Fibroblast of lung (primary cell): ENCODE results near the gene NTSR1. TPM values are rescaled to one million over a fixed set of nuclear protein-coding genes. Genes with fewer than 3 reads are reported as not detected.

Source experiments
- DNase-seq, 2 donors: peaks; one replicate each; pipeline versions ENCODE4 v3.0.0 to v3.0.0-alpha.2; 2010; ENCODE audit warnings: low read depth in 2 of 2
- H2AFZ ChIP-seq: 2 replicates; pipeline ENCODE4 v1.5.1; 2012; ENCODE audit warnings: low read length, control low read depth, inconsistent platforms
- H3K27ac ChIP-seq: 2 replicates; pipeline ENCODE4 v1.5.1; 2011; ENCODE audit warnings: low read length, control low read depth; ENCODE audit not compliant: insufficient read depth
- H3K27me3 ChIP-seq: 2 replicates; pipeline ENCODE4 v1.5.1; 2011; ENCODE audit warnings: mild to moderate bottlenecking, low read length; ENCODE audit not compliant: control insufficient read depth, insufficient read depth
- H3K36me3 ChIP-seq: 2 replicates; pipeline ENCODE4 v1.5.1; 2011; ENCODE audit warnings: low read length; ENCODE audit not compliant: control insufficient read depth, insufficient read depth
- H3K4me1 ChIP-seq: 2 replicates; pipeline ENCODE4 v1.5.1; 2011; ENCODE audit warnings: low read length; ENCODE audit not compliant: control insufficient read depth, insufficient read depth; ENCODE audit errors: extremely low read depth
- H3K4me2 ChIP-seq: 2 replicates; pipeline ENCODE4 v1.5.1; 2011; ENCODE audit warnings: low read length, control low read depth; ENCODE audit not compliant: insufficient read depth; ENCODE audit errors: extremely low read depth
- H3K4me3 ChIP-seq, 4 experiments: fragments of 200-600 bp in 1 of 4; sonication (generic) in 1 of 4; replicated peaks in 1 of 4; 2 replicates each; pipeline ENCODE4 v1.5.1; 2011 to 2016; ENCODE audit warnings: low read length in 4 of 4, low read depth in 3 of 4, mild to moderate bottlenecking in 3 of 4, control low read depth in 2 of 4, inconsistent platforms in 1 of 4, mixed read lengths in 1 of 4; ENCODE audit not compliant: insufficient read depth in 1 of 4; ENCODE audit errors: control extremely low read depth in 1 of 4
- H3K79me2 ChIP-seq: 2 replicates; pipeline ENCODE4 v1.5.1; 2012; ENCODE audit warnings: mild to moderate bottlenecking, low read length, inconsistent platforms; ENCODE audit not compliant: control insufficient read depth, insufficient read depth
- H3K9ac ChIP-seq: 2 replicates; pipeline ENCODE4 v1.5.1; 2011; ENCODE audit warnings: mild to moderate bottlenecking, low read length, control low read depth; ENCODE audit not compliant: insufficient read depth
- H3K9me3 ChIP-seq: 2 replicates; pipeline ENCODE4 v1.5.1; 2012; ENCODE audit warnings: low read depth, low read length; ENCODE audit not compliant: control insufficient read depth, insufficient read depth
- H4K20me1 ChIP-seq: 2 replicates; pipeline ENCODE4 v1.5.1; 2011; ENCODE audit warnings: low read length; ENCODE audit not compliant: control insufficient read depth, insufficient read depth; ENCODE audit errors: extremely low read depth
- CTCF ChIP-seq, 2 donors: IDR thresholded peaks in 1 of 2; conservative IDR thresholded peaks in 1 of 2; 1 replicate in 1 of 2; 2 replicates in 1 of 2; pipeline ENCODE4 v1.5.1; 2011 to 2012; ENCODE audit warnings: low read length in 2 of 2, control low read depth in 1 of 2, inconsistent platforms in 1 of 2, low read depth in 1 of 2, mild to moderate bottlenecking in 1 of 2
- EZH2 ChIP-seq: IDR thresholded peaks from 2 replicates; pipeline ENCODE4 v1.5.1; 2012; ENCODE audit warnings: low read length, control low read depth, mild to moderate bottlenecking; ENCODE audit errors: missing control alignments
- polyA plus RNA-seq, 2 donors: library from polyadenylated mRNA; depleted of rRNA in 1 of 2; stranded (reverse) in 1 of 2; unstranded in 1 of 2; fragments of >200 nt; gene quantifications; 2 replicates each; pipeline ENCODE4 v1.2.1, GENCODE V29; 2011 to 2012; ENCODE audit warnings: missing spikeins in 1 of 2
- total RNA-seq: library from RNA; depleted of rRNA; stranded (reverse); fragments of >200 nt; gene quantifications from 2 replicates; pipeline ENCODE4 v1.2.1, GENCODE V29; 2014

NTSR1 gene
- total and polyA plus RNA-seq, 2 donors (not counting 1 experiment from before 2014, with no cell fraction given), result 0.05 to 0.33 TPM

DNA sequence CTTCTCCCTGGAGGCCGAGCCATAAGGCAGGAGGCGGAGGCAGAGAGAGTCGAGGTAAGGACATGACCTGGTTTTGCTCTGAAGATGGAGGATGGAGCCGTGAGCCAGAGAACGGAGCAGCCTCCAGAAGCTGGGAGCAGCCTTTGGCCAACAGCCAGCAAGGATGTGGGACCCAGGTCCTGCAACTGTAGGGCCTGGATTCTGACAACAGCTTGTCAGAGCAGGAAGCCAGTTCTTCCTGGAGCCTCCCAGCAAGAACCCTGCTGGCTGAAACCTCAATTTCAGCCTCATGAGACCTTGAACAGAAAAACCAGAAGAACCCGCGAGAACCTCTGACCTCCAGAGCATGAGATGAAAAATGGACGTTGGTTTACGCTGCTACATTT is 74.2 kb downstream of the NTSR1 start:
- no peaks in the 10 kb centered on the region for H3K9me3 ChIP-seq
- no peak overlapping the region for H2AFZ ChIP-seq
- DNase-seq, result no peak
- H3K4me3 ChIP-seq, result no peak overlapping the region
- H3K79me2 ChIP-seq, result no peaks in the 10 kb centered on the region
- no peak overlapping the region for H3K27ac ChIP-seq
- no peak overlapping the region for H3K9ac ChIP-seq
- no peak overlapping the region for H3K4me2 ChIP-seq
- TF ChIP-seq EZH2, result no peak
- TF ChIP-seq CTCF (conservative IDR thresholded peaks at IDR 0.05 in 1 of 2, IDR thresholded peaks at IDR 0.05 in 1 of 2; ENCODE audit: low read depth in 1 of 2, low read length in 2 of 2), result no peak
- no peaks in the 10 kb centered on the region for H3K36me3 ChIP-seq
- no peaks in the 10 kb centered on the region for H4K20me1 ChIP-seq
- no peaks in the 10 kb centered on the region for H3K4me1 ChIP-seq
- H3K27me3 ChIP-seq, result peaks cover 7% of the 10 kb centered on the region

GRCh38 chr20:62784497-62784896 is 75.9 kb downstream of the NTSR1 start:
- H2AFZ ChIP-seq, result no peak overlapping the region
- DNase-seq, result no peak
- H3K4me3 ChIP-seq, result no peak overlapping the region
- H3K4me2 ChIP-seq, result no peak overlapping the region
- no peaks in the 10 kb centered on the region for H3K4me1 ChIP-seq
- no peaks in the 10 kb centered on the region for H4K20me1 ChIP-seq
- peaks cover 10% of the 10 kb centered on the region for H3K27me3 ChIP-seq
- no peaks in the 10 kb centered on the region for H3K79me2 ChIP-seq
- H3K36me3 ChIP-seq, result no peaks in the 10 kb centered on the region
- no peak overlapping the region for H3K9ac ChIP-seq
- no peak for TF ChIP-seq EZH2
- TF ChIP-seq CTCF (conservative IDR thresholded peaks at IDR 0.05 in 1 of 2, IDR thresholded peaks at IDR 0.05 in 1 of 2; ENCODE audit: low read depth in 1 of 2, low read length in 2 of 2), result no peak
- H3K9me3 ChIP-seq, result no peaks in the 10 kb centered on the region
- H3K27ac ChIP-seq, result no peak overlapping the region

GRCh38 chr20:62785393-62785792 is 76.8 kb downstream of the NTSR1 start:
- Histone ChIP-seq H2AFZ (no peak overlapping the region), H3K27me3 (peaks cover 10% of the 10 kb centered on the region), H3K79me2 (no peaks in the 10 kb centered on the region), H3K9me3 (no peaks in the 10 kb centered on the region), H3K36me3 (no peaks in the 10 kb centered on the region), H3K4me3 (no peak overlapping the region), H3K27ac (no peak overlapping the region), H4K20me1 (no peaks in the 10 kb centered on the region), H3K9ac (no peak overlapping the region), H3K4me2 (no peak overlapping the region), H3K4me1 (no peaks in the 10 kb centered on the region)
- TF ChIP-seq EZH2 (no peak), CTCF (conservative IDR thresholded peaks at IDR 0.05 in 1 of 2, IDR thresholded peaks at IDR 0.05 in 1 of 2; ENCODE audit: low read depth in 1 of 2, low read length in 2 of 2) (no peak)
- no peak for DNase-seq
